WTC11 (cell line): ENCODE measurements around the gene CRKL. TPM values are rescaled to one million over a fixed set of nuclear protein-coding genes. Genes with fewer than 3 reads are reported as not detected.

Experiments used
- ATF1 ChIP-seq: sonication (generic); formaldehyde crosslinking; IDR thresholded peaks from 2 replicates; pipeline ENCODE4 v1.8.1; 2023; ENCODE audit warnings: mild to moderate bottlenecking, moderate library complexity, missing genetic modification reagents
- CREB1 ChIP-seq: sonication (generic); formaldehyde crosslinking; IDR thresholded peaks from 2 replicates; pipeline ENCODE4 v1.8.0; 2023; ENCODE audit warnings: mild to moderate bottlenecking, missing genetic modification reagents
- ERG ChIP-seq: fragments of 250-450 bp; sonication (Bioruptor Pico); IDR thresholded peaks from 2 replicates; pipeline ENCODE4 v1.8.0; 2021; ENCODE audit warnings: mild to moderate bottlenecking
- FOXP4 ChIP-seq: sonication (generic); formaldehyde crosslinking; IDR thresholded peaks from 2 replicates; pipeline ENCODE4 v1.8.0; 2022; ENCODE audit warnings: mild to moderate bottlenecking, missing genetic modification reagents
- GTF2I ChIP-seq: fragments of 250-450 bp; sonication (Bioruptor Pico); conservative IDR thresholded peaks from 2 replicates; pipeline ENCODE4 v1.4.0; 2021; ENCODE audit warnings: mild to moderate bottlenecking
- IRF1 ChIP-seq: sonication (generic); formaldehyde crosslinking; IDR thresholded peaks from 2 replicates; pipeline ENCODE4 v1.8.0; 2023; ENCODE audit warnings: missing genetic modification reagents
- IRF2 ChIP-seq: sonication (generic); formaldehyde crosslinking; IDR thresholded peaks from 2 replicates; pipeline ENCODE4 v1.8.0; 2022; ENCODE audit warnings: low read depth, missing genetic modification reagents, borderline replicate concordance
- MYBL2 ChIP-seq: sonication (generic); formaldehyde crosslinking; IDR thresholded peaks from 2 replicates; pipeline ENCODE4 v1.8.1; 2023; ENCODE audit warnings: mild to moderate bottlenecking, moderate library complexity, missing genetic modification reagents
- NFYB ChIP-seq: sonication (generic); formaldehyde crosslinking; conservative IDR thresholded peaks from 2 replicates; pipeline ENCODE4 v1.8.0; 2022; ENCODE audit warnings: low read depth, missing genetic modification reagents
- PREB ChIP-seq: sonication (generic); formaldehyde crosslinking; IDR thresholded peaks from 2 replicates; pipeline ENCODE4 v1.8.1; 2022; ENCODE audit warnings: mild to moderate bottlenecking, missing genetic modification reagents, moderate library complexity, borderline replicate concordance
- PRRX2 ChIP-seq: fragments of 250-450 bp; sonication (Bioruptor Pico); IDR thresholded peaks from 2 replicates; pipeline ENCODE4 v1.8.0; 2021; ENCODE audit warnings: mild to moderate bottlenecking
- SMAD3 ChIP-seq: sonication (generic); formaldehyde crosslinking; IDR thresholded peaks from 2 replicates; pipeline ENCODE4 v1.8.0; 2022; ENCODE audit warnings: missing genetic modification reagents, mild to moderate bottlenecking, borderline replicate concordance
- TEAD1 ChIP-seq: sonication (generic); formaldehyde crosslinking; IDR thresholded peaks from 2 replicates; pipeline ENCODE4 v1.8.0; 2022; ENCODE audit warnings: mild to moderate bottlenecking, missing genetic modification reagents
- TEAD4 ChIP-seq: sonication (generic); formaldehyde crosslinking; IDR thresholded peaks from 2 replicates; pipeline ENCODE4 v1.8.0; 2022; ENCODE audit warnings: mild to moderate bottlenecking, missing genetic modification reagents
- ZNF121 ChIP-seq: sonication (generic); formaldehyde crosslinking; IDR thresholded peaks from 2 replicates; pipeline ENCODE4 v1.8.0; 2023; ENCODE audit warnings: missing genetic modification reagents
- ZNF423 ChIP-seq: fragments of 250-450 bp; sonication (Bioruptor Pico); IDR thresholded peaks from 2 replicates; pipeline ENCODE4 v2.1.2; 2022; ENCODE audit warnings: mild to moderate bottlenecking, moderate library complexity
- ZNF425 ChIP-seq: fragments of 250-450 bp; sonication (Bioruptor Pico); conservative IDR thresholded peaks from 2 replicates; pipeline ENCODE4 v1.9.0; 2021; ENCODE audit warnings: mild to moderate bottlenecking
- total RNA-seq: library from RNA; stranded (reverse); gene quantifications from 3 replicates; pipeline ENCODE4 v1.2.3, GENCODE V29; 2021
- TF ChIP-seq, protein P1 (sequence below): sonication (generic); formaldehyde crosslinking; IDR thresholded peaks from 2 replicates; pipeline ENCODE4 v1.8.1; 2022; ENCODE audit warnings: mild to moderate bottlenecking, moderate library complexity, missing genetic modification reagents
- TF ChIP-seq, protein P2 (sequence below): fragments of 250-450 bp; sonication (Bioruptor Pico); IDR thresholded peaks from 2 replicates; pipeline ENCODE4 v1.9.0; 2021; ENCODE audit warnings: moderate library complexity, mild to moderate bottlenecking, inconsistent platforms, borderline replicate concordance
- TF ChIP-seq, protein P3 (sequence below): sonication (generic); formaldehyde crosslinking; conservative IDR thresholded peaks from 2 replicates; pipeline ENCODE4 v1.8.1; 2022; ENCODE audit warnings: mild to moderate bottlenecking, missing genetic modification reagents
- TF ChIP-seq, protein P4 (sequence below): fragments of 200-600 bp; IDR thresholded peaks from 2 replicates; pipeline ENCODE4 v1.8.0; 2022; ENCODE audit warnings: antibody characterized with exemption
- TF ChIP-seq, protein P5 (sequence below): sonication (generic); formaldehyde crosslinking; IDR thresholded peaks from 2 replicates; pipeline ENCODE4 v1.8.1; 2022; ENCODE audit warnings: low read depth, mild to moderate bottlenecking, moderate library complexity, missing genetic modification reagents, borderline replicate concordance

Gene CRKL
- total RNA-seq, 1 experiment from 2014 or later = 114 TPM

DNA sequence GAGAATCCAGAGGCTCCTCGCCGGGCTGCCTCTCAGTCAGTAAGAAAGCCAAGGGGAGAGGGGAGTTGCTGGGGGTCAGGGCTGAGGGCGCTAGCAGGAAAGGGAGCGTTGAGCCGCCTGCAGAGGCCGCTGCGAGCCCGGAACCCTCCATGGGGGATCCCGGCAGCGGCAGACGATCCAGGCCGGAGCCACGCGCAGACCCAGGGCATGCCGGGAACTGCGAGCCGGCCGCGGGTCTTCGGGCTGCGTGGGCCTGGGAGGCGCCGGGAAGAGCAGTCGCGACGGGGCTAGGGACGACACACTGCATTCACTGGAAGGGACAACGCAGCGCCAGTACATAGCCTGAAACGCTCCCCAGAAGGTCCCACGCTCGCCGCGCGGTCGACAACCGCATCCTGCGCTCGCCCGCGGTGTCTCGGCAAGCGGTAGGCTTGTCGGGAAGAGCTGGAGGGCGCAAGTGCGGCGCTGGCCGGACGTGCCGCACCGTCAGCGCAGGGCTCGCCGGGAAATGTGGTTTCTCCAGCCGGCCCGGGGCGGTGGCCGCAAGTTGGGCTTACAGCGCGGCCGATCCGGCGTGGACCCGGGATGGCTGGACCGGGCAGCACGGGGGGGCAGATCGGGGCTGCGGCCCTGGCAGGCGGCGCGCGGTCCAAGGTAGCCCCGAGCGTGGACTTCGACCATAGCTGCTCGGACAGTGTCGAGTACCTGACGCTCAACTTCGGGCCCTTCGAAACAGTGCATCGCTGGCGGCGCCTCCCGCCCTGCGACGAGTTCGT is 64.8 kb downstream of the CRKL start, which contains the start of gene LZTR1 (continued):
- TF ChIP-seq, protein P1, sequence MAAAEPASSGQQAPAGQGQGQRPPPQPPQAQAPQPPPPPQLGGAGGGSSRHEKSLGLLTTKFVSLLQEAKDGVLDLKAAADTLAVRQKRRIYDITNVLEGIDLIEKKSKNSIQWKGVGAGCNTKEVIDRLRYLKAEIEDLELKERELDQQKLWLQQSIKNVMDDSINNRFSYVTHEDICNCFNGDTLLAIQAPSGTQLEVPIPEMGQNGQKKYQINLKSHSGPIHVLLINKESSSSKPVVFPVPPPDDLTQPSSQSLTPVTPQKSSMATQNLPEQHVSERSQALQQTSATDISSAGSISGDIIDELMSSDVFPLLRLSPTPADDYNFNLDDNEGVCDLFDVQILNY = 0 out of 2 replicates have a peak, but pooled peaks have one; percentile 40
- TF ChIP-seq ZNF425 (no peak), ZNF121 (no peak), IRF2 (no peak), ERG (CRISPR knock-in tag) (no peak), PRRX2 (CRISPR knock-in tag) (no peak), CREB1 (CRISPR knock-in tag) (peak; percentile 35; the same call in 1 of the 2 replicates), ZNF423 (CRISPR knock-in tag) (no peak), TEAD1 (CRISPR knock-in tag) (no peak; the same call in 1 of the 2 replicates), SMAD3 (CRISPR knock-in tag) (0 out of 2 replicates have a peak, but pooled peaks have one; percentile 40), TEAD4 (no peak; the same call in 1 of the 2 replicates), ATF1 (CRISPR knock-in tag) (no peak), MYBL2 (CRISPR knock-in tag) (peak; percentile 61; the same call in 1 of the 2 replicates), PREB (CRISPR knock-in tag) (no peak), NFYB (CRISPR knock-in tag) (0 out of 2 replicates have a peak, but pooled peaks have one; percentile 19), GTF2I (no peak), IRF1 (CRISPR knock-in tag) (no peak), FOXP4 (CRISPR knock-in tag) (no peak)
- TF ChIP-seq, protein P2, sequence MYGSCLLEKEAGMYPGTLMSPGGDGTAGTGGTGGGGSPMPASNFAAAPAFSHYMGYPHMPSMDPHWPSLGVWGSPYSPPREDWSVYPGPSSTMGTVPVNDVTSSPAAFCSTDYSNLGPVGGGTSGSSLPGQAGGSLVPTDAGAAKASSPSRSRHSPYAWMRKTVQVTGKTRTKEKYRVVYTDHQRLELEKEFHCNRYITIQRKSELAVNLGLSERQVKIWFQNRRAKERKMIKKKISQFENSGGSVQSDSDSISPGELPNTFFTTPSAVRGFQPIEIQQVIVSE (CRISPR knock-in tag) = no peak
- TF ChIP-seq, protein P3, sequence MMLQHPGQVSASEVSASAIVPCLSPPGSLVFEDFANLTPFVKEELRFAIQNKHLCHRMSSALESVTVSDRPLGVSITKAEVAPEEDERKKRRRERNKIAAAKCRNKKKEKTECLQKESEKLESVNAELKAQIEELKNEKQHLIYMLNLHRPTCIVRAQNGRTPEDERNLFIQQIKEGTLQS (CRISPR knock-in tag) = no peak
- TF ChIP-seq, protein P4, sequence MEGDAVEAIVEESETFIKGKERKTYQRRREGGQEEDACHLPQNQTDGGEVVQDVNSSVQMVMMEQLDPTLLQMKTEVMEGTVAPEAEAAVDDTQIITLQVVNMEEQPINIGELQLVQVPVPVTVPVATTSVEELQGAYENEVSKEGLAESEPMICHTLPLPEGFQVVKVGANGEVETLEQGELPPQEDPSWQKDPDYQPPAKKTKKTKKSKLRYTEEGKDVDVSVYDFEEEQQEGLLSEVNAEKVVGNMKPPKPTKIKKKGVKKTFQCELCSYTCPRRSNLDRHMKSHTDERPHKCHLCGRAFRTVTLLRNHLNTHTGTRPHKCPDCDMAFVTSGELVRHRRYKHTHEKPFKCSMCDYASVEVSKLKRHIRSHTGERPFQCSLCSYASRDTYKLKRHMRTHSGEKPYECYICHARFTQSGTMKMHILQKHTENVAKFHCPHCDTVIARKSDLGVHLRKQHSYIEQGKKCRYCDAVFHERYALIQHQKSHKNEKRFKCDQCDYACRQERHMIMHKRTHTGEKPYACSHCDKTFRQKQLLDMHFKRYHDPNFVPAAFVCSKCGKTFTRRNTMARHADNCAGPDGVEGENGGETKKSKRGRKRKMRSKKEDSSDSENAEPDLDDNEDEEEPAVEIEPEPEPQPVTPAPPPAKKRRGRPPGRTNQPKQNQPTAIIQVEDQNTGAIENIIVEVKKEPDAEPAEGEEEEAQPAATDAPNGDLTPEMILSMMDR = no peak
- TF ChIP-seq, protein P5, sequence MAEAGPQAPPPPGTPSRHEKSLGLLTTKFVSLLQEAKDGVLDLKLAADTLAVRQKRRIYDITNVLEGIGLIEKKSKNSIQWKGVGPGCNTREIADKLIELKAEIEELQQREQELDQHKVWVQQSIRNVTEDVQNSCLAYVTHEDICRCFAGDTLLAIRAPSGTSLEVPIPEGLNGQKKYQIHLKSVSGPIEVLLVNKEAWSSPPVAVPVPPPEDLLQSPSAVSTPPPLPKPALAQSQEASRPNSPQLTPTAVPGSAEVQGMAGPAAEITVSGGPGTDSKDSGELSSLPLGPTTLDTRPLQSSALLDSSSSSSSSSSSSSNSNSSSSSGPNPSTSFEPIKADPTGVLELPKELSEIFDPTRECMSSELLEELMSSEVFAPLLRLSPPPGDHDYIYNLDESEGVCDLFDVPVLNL (CRISPR knock-in tag) = no peak
